ENCODE results near the gene ST3GAL4.

The ST3GAL4 gene

DNA sequence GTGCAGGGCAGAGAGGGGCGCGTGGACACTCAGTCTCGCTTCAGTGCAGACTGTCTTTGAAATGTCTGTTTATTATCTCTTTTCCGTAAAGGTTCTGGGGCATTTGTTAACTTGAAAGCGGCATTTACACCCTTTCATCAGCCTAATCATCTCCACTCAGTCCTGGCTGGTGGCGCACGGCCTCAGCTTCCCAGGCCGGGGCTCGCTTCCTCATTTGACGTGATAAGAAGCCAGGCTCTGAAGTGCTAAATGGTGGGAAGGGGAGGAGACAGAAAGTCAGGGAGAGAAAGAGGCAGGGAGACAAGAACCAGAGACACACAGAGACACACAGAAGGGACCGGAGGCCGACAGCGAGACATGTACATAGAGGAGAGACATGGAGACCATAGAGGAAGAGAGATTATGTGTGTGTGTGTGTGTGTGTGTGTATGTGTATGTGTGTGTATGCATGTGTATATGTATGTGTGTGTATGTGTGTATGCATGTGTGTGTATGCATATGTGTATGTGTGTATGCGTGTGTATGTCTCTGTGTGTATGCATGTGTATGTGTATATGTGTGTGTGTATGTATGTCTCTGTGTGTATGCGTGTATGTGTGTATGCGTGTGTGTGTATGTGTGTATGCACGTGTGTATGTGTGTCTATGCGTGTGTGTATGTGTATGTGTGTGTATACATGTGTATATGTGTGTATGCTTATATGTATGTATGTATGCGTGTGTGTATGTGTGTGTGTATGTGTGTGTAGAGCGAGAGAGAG is 101.5 kb downstream of the ST3GAL4 start:
- DNase-seq, result no peak

DNA sequence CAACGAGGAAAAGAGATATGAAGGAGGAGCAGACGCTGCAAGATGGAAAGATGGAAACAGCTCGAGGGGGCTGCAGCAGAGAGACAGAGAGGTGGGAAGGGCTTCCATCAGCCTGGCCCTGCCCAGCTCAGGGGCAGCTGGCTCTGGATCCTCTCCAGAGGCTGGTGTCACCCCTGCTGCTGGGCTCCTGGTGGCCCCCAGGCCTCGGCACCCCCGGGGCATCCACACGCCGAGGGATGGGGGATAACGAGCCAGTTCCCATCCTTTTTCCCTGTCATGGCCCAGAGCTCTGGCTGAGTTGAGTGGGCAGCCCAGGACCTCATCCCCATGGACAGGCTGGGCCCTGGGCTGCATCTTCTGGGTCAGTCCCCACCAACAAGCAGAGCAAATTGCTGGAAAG is 102.3 kb downstream of the ST3GAL4 start:
- no peak for DNase-seq

DNA sequence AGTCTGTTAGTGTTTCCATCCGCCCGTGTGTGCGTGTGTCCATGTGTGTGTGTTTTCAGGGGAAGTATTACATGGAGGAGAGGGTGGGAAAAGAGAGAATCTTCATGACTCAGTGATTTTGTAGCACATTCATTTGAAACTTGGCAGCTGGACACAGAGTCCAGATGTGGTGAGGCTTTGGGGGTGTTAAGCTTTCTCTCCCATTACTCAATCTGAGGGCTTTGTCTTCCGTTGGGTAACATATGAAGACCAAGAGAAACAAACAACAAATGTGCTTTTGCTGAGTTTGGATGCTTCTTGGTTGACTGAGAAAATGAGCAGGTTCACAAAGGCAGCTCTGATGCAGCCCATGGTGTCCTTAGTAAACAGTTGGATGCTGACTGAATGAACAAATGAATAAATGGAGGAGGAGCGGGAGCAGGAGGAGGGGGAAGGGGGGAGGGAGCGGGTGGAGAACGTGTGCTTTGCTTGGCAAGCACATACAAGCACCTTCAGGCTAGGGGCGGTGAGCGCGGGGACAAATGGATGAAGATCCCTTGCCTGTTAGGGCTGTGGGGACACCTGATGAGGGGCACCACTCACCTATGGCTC is 104.3 kb downstream of the ST3GAL4 start:
- no peak for DNase-seq

DNA sequence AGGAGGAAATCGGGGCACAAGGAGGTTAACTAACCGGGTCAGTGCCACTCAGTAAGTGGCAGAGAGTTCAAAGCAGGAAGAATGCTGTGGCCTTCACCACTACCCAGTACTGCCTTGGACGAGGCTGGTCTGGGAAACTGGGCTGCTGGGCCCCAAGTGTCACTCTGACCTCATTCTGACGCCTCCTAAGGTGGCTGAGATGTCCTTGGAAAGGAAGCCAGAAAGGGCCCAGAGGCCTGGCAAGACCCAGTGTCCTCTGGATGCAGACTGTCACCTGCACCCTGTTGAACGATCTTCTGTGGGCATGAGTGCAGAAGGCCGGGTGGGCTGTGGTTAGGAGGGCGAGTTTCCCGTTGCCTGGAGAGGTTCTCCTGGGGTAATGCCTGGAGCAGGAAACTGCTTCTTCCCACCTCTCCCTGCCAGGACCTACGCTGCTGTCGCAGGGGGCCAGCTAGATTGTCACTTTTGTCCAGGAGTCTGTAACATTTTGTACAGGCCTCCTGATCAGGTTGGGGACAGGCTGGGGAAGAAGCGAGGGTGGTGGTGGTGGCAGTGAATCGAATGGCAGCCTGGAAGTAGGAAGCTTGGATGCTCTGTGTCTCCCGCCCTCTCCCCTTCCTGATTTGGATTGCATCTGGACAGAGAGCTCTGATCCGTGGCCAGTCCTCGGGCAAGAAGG is 105.1 kb downstream of the ST3GAL4 start:
- no peak for DNase-seq

DNA sequence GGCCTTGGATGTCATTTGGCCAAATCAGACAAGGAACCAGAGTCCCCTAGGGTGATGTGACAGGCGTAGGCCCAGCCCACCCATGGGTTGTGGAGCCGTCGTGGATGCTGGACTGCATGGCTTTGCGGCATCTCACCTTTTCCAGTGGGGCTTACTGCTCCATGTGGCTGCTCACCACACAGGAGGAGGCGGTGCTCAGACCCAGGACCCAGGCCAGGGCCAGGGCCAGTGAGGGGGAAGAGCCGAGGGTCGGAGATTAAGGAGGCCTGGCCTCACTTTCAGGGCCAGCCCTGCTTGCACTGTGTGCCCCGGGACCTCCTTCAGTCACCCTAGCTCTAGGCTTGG is 105.6 kb downstream of the ST3GAL4 start:
- DNase-seq, result no peak

DNA sequence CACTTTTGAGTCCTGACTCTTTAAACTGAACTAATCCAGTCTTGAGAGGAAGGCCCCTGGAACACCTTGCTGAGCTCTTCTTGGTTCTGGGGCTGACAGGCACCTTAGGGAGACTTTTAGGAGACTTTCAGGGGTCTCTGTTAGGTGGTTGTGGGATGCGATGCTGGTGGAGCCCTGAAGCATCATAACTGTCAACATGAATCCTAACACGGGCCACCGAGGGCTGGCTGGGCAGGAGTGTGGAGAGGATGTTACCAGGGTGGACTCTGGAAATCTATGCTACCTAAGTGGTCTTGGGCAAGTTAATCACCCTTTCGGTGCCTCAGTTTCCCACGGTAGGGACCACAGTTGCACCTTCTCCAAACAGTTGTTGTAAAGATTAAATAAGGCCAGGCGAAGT is 106.5 kb downstream of the ST3GAL4 start:
- no peak for DNase-seq

DNA sequence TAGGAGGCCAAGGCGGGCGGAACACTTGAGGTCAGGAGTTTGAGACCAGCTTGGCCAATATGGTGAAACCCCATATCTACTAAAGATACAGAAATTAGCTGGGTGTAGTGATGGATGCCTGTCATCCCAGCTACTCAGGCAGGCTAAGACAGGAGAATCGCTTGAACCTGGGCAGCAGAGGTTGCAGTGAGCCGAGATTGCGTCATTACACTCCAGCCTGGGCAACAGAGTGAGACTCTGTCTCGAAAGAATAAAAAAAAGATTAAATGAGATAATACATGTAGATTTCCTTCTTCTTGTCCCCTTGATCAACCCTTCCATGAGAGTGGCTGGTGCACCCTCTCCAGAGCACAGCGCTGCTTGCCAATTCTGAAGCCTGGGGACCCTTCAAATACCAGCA is 106.9 kb downstream of the ST3GAL4 start:
- no peak for DNase-seq

Data from KG1 (cell line).